MG63 (cell line): ENCODE results near the gene UPK1A. TPM values are rescaled to one million over a fixed set of nuclear protein-coding genes. Genes with fewer than 3 reads are reported as not detected.
"Not testable (repeated sequence)": the region's sequence is repeated elsewhere in the genome, so short reads cannot be mapped to it uniquely, and the experiment has no call there.

Source experiments
- DNase-seq: peaks from one replicate; pipeline ENCODE4 v3.0.0-alpha.2; 2020
- H3K27me3 ChIP-seq: fragments of 250-450 bp; sonication (Bioruptor Pico); 2 replicates; pipeline ENCODE4 v1.5.1; 2020; ENCODE audit warnings: mild to moderate bottlenecking, moderate library complexity
- H3K36me3 ChIP-seq: fragments of 250-450 bp; sonication (Bioruptor Pico); 2 replicates; pipeline ENCODE4 v1.5.1; 2020; ENCODE audit warnings: mild to moderate bottlenecking, moderate library complexity
- H3K4me3 ChIP-seq: fragments of 250-450 bp; sonication (Bioruptor Pico); 2 replicates; pipeline ENCODE4 v1.5.1; 2020; ENCODE audit warnings: mild to moderate bottlenecking, moderate library complexity
- H3K9me3 ChIP-seq: fragments of 250-450 bp; sonication (Bioruptor Pico); 2 replicates; pipeline ENCODE4 v1.5.1; 2020; ENCODE audit warnings: mild to moderate bottlenecking, moderate library complexity
- total RNA-seq: library from RNA; depleted of rRNA; stranded (reverse); fragments of >200 nt; shearing (Covaris generic); gene quantifications from 2 replicates; pipeline ENCODE4 v1.2.3, GENCODE V29; 2014; ENCODE audit warnings: low replicate concordance

Gene UPK1A
- total RNA-seq, 1 experiment from 2014 or later = not detected

GRCh38 chr19:35642312-35642711, 24.0 kb upstream of the UPK1A start:
- DNase-seq = no peak
- no peaks in the 10 kb centered on the region for H3K9me3 ChIP-seq
- H3K36me3 ChIP-seq = peaks cover 7% of the 10 kb centered on the region
- H3K27me3 ChIP-seq = no peaks in the 10 kb centered on the region
- no peak overlapping the region for H3K4me3 ChIP-seq

GRCh38 chr19:35642798-35643254, 23.5 kb upstream of the UPK1A start:
- Histone ChIP-seq H3K27me3 (no peaks in the 10 kb centered on the region), H3K4me3 (peak overlapping the region; percentile 56), H3K36me3 (peaks cover 4% of the 10 kb centered on the region; the same call in 1 of the 2 replicates), H3K9me3 (no peaks in the 10 kb centered on the region)
- no peak for DNase-seq

GRCh38 chr19:35643255-35644205, 22.8 kb upstream of the UPK1A start:
- Histone ChIP-seq H3K36me3 (no peaks in the 10 kb centered on the region), H3K27me3 (no peaks in the 10 kb centered on the region), H3K9me3 (no peaks in the 10 kb centered on the region), H3K4me3 (peak overlapping the region; percentile 56)
- DNase-seq = peak; percentile 86

GRCh38 chr19:35644206-35644986, 21.9 kb upstream of the UPK1A start:
- DNase-seq = peak; percentile 99
- Histone ChIP-seq H3K4me3 (peak overlapping the region; percentile 56), H3K36me3 (no peaks in the 10 kb centered on the region), H3K9me3 (no peaks in the 10 kb centered on the region), H3K27me3 (no peaks in the 10 kb centered on the region)

GRCh38 chr19:35644987-35645679, 21.2 kb upstream of the UPK1A start:
- DNase-seq = peak; percentile 64
- Histone ChIP-seq H3K4me3 (peak overlapping the region; percentile 56), H3K9me3 (no peaks in the 10 kb centered on the region), H3K36me3 (peaks cover 5% of the 10 kb centered on the region), H3K27me3 (no peaks in the 10 kb centered on the region)

GRCh38 chr19:35645680-35646511, 20.4 kb upstream of the UPK1A start:
- Histone ChIP-seq H3K36me3 (peaks cover 10% of the 10 kb centered on the region), H3K9me3 (no peaks in the 10 kb centered on the region), H3K27me3 (no peaks in the 10 kb centered on the region), H3K4me3 (no peak overlapping the region)
- no peak for DNase-seq

- no peaks in the 10 kb centered on the region for H3K27me3 ChIP-seq
- peak within 1 kb of the TSS; percentile 77 for H3K4me3 ChIP-seq
- no peaks in the 10 kb centered on the region for H3K9me3 ChIP-seq
These were observed 18.0 kb upstream of the UPK1A start, which contains the start of gene COX6B1 for GRCh38 chr19:35648017-35648961. Gene COX6B1, plus strand, starts transcription at chr19:35648323. Its CDS starts 2,921 bp downstream, at chr19:35651244.

GRCh38 chr19:35650581-35650980, 15.7 kb upstream of the UPK1A start:
- Histone ChIP-seq H3K27me3 (no peaks in the 10 kb centered on the region), H3K4me3 (no peak overlapping the region), H3K36me3 (peaks cover 42% of the 10 kb centered on the region), H3K9me3 (no peaks in the 10 kb centered on the region)
- no peak for DNase-seq

More at GRCh38 chr19:35648017-35648961, 18.0 kb upstream of the UPK1A start, which contains the start of gene COX6B1:
- DNase-seq = peak; percentile 98
- peaks cover 28% of the 10 kb centered on the region for H3K36me3 ChIP-seq

GRCh38 chr19:35654828-35655227, 11.5 kb upstream of the UPK1A start:
- H3K36me3 ChIP-seq = peaks cover 77% of the 10 kb centered on the region
- not testable (repeated sequence) for H3K4me3 ChIP-seq, H3K27me3 ChIP-seq, DNase-seq, H3K9me3 ChIP-seq

- Histone ChIP-seq H3K36me3 (peaks cover 78% of the 10 kb centered on the region), H3K9me3 (no peaks in the 10 kb centered on the region)
These were observed 10.7 kb upstream of the UPK1A start for GRCh38 chr19:35655600-35655999.

GRCh38 chr19:35656700-35657099, 9.6 kb upstream of the UPK1A start:
- H3K36me3 ChIP-seq = peaks cover 76% of the 10 kb centered on the region
- no peak overlapping the region for H3K4me3 ChIP-seq
- H3K27me3 ChIP-seq = no peaks in the 10 kb centered on the region
- no peaks in the 10 kb centered on the region for H3K9me3 ChIP-seq
- no peak for DNase-seq

More at GRCh38 chr19:35655600-35655999, 10.7 kb upstream of the UPK1A start:
- H3K27me3 ChIP-seq = no peaks in the 10 kb centered on the region
- no peak for DNase-seq
- no peak overlapping the region for H3K4me3 ChIP-seq

- no peaks in the 10 kb centered on the region for H3K9me3 ChIP-seq
These were observed 8.2 kb upstream of the UPK1A start for GRCh38 chr19:35657904-35658700.

GRCh38 chr19:35661995-35662340, 4.3 kb upstream of the UPK1A start:
- H3K36me3 ChIP-seq = peaks cover 50% of the 10 kb centered on the region
- H3K4me3 ChIP-seq = no peak overlapping the region
- no peaks in the 10 kb centered on the region for H3K9me3 ChIP-seq
- no peak for DNase-seq
- no peaks in the 10 kb centered on the region for H3K27me3 ChIP-seq

More at GRCh38 chr19:35657904-35658700, 8.2 kb upstream of the UPK1A start:
- DNase-seq = peak; percentile 39
- H3K27me3 ChIP-seq = no peaks in the 10 kb centered on the region
- peaks cover 71% of the 10 kb centered on the region for H3K36me3 ChIP-seq
- no peak overlapping the region for H3K4me3 ChIP-seq

GRCh38 chr19:35663981-35664380, 2.3 kb upstream of the UPK1A start:
- H3K27me3 ChIP-seq = peaks cover 11% of the 10 kb centered on the region
- H3K36me3 ChIP-seq = peaks cover 33% of the 10 kb centered on the region
- no peak overlapping the region for H3K4me3 ChIP-seq
- DNase-seq = no peak
- H3K9me3 ChIP-seq = no peaks in the 10 kb centered on the region
